OCI-LY1 (cell line): Measurements from ENCODE around the gene SURF2.
"Not testable (repeated sequence)": the region's sequence is repeated elsewhere in the genome, so short reads cannot be mapped to it uniquely, and the experiment has no call there.

ENCODE experiments used
- H2AFZ ChIP-seq: fragments of 200-600 bp; sonication (generic), shearing (Covaris generic); 2 replicates; pipeline ENCODE4 v1.6.0; 2014; ENCODE audit warnings: antibody characterized with exemption, mild to moderate bottlenecking, low read length
- H3F3A ChIP-seq: fragments of 200-600 bp; sonication (generic), shearing (Covaris generic); 2 replicates; pipeline ENCODE4 v1.6.0; 2014; ENCODE audit warnings: mild to moderate bottlenecking, antibody characterized with exemption, low read length, moderate library complexity; ENCODE audit not compliant: insufficient read depth
- H3K27ac ChIP-seq: fragments of 200-600 bp; sonication (generic); 2 replicates; pipeline ENCODE4 v1.5.1; 2014; ENCODE audit warnings: low read length, mixed run types, mild to moderate bottlenecking, low read depth; ENCODE audit not compliant: poor library complexity, severe bottlenecking
- H3K27me3 ChIP-seq: fragments of 200-600 bp; sonication (generic); 2 replicates; pipeline ENCODE4 v1.6.0; 2014; ENCODE audit warnings: antibody characterized with exemption, mild to moderate bottlenecking, low read length, moderate library complexity; ENCODE audit not compliant: insufficient read depth
- H3K36me3 ChIP-seq: fragments of 200-600 bp; sonication (generic); 2 replicates; pipeline ENCODE4 v1.6.1; 2014; ENCODE audit warnings: mild to moderate bottlenecking, antibody characterized with exemption, low read length, moderate library complexity, mixed read lengths; ENCODE audit not compliant: insufficient read depth
- H3K4me1 ChIP-seq: fragments of 200-600 bp; sonication (generic); 2 replicates; pipeline ENCODE4 v1.5.1; 2014; ENCODE audit warnings: mild to moderate bottlenecking, low read length, moderate library complexity; ENCODE audit not compliant: insufficient read depth, severe bottlenecking
- H3K4me2 ChIP-seq: fragments of 200-600 bp; sonication (generic), shearing (Covaris generic); 2 replicates; pipeline ENCODE4 v1.6.1; 2014; ENCODE audit warnings: low read length
- H3K4me3 ChIP-seq: fragments of 200-600 bp; sonication (generic); 2 replicates; pipeline ENCODE4 v1.5.1; 2014; ENCODE audit warnings: low read length, low read depth, mild to moderate bottlenecking, mixed read lengths; ENCODE audit not compliant: poor library complexity, severe bottlenecking
- H3K79me2 ChIP-seq: fragments of 200-600 bp; shearing (Covaris generic); 2 replicates; pipeline ENCODE4 v1.6.1; 2016; ENCODE audit warnings: mixed run types, low read length, mixed read lengths; ENCODE audit not compliant: insufficient read depth
- H3K9ac ChIP-seq: fragments of 200-600 bp; sonication (generic), shearing (Covaris generic); 2 replicates; pipeline ENCODE4 v1.6.1; 2014; ENCODE audit warnings: mild to moderate bottlenecking, low read length, mixed read lengths
- H3K9me2 ChIP-seq: fragments of 200-600 bp; sonication (generic), shearing (Covaris generic); 2 replicates; pipeline ENCODE4 v1.6.1; 2014; ENCODE audit warnings: low read depth, mild to moderate bottlenecking, low read length, mixed read lengths
- H3K9me3 ChIP-seq: fragments of 200-600 bp; shearing (Covaris generic); 2 replicates; pipeline ENCODE4 v1.6.1; 2014; ENCODE audit warnings: low read length, mixed read lengths
- H4K20me1 ChIP-seq: fragments of 200-600 bp; sonication (generic), shearing (Covaris generic); 2 replicates; pipeline ENCODE4 v1.6.0; 2016; ENCODE audit warnings: mild to moderate bottlenecking, low read length; ENCODE audit not compliant: insufficient read depth
- EZH2 ChIP-seq: fragments of 200-600 bp; sonication (generic), shearing (Covaris generic); IDR thresholded peaks from 2 replicates; pipeline ENCODE4 v1.8.0; 2017; ENCODE audit warnings: borderline replicate concordance, mixed run types, mild to moderate bottlenecking, antibody characterized with exemption, low read length, moderate library complexity, mixed read lengths
- TF ChIP-seq, protein P1 (sequence below): fragments of 200-600 bp; sonication (generic), shearing (Covaris generic); IDR thresholded peaks from 2 replicates; pipeline ENCODE4 v1.5.1; 2017; ENCODE audit warnings: mild to moderate bottlenecking, antibody characterized with exemption, low read length, moderate library complexity, mixed read lengths

Gene SURF2

DNA sequence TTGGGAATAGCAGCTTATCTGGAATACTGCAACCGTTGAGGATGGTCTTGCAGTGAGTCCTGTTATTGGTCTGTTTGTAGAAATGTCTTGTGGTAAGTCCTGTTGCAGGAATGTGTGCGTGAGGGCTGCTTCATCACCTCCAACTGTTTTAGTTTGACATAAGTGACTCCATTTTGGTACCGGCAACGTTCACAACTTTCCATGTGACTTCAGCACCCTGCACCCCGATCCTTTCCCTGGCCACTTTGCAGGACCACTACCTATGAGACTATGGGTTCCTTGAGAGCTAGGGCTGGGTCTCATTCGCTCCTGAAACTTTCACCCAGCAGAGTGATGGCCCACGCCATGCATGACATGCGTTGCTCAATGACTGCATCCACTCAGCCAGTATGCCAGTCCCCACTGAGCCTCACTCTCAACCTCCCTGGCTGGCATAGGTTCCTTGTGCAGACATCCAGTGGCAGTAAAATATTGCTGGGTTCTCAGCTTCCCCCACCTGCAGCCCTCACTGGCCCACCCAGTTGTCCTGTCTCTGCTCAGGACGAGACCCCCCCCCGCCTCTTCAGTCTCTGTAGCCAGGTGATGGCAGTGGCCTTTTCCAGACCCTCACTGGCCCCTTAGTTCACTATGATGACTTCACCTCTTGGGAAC lies 28.4 kb upstream of the SURF2 start:
- Histone ChIP-seq H3K4me2 (no peak overlapping the region), H3K27me3 (peaks cover 11% of the 10 kb centered on the region; the same call in 1 of the 2 replicates), H3K27ac (no peak overlapping the region), H2AFZ (no peak overlapping the region), H3K4me1 (no peaks in the 10 kb centered on the region), H3K9me2 (no peaks in the 10 kb centered on the region), H3K4me3 (no peak overlapping the region), H3K9ac (no peak overlapping the region), H3K36me3 (peaks cover 33% of the 10 kb centered on the region), H3F3A (no peaks in the 10 kb centered on the region), H3K9me3 (no peaks in the 10 kb centered on the region), H3K79me2 (no peaks in the 10 kb centered on the region), H4K20me1 (no peaks in the 10 kb centered on the region)
- TF ChIP-seq EZH2 = no peak
- TF ChIP-seq, protein P1, sequence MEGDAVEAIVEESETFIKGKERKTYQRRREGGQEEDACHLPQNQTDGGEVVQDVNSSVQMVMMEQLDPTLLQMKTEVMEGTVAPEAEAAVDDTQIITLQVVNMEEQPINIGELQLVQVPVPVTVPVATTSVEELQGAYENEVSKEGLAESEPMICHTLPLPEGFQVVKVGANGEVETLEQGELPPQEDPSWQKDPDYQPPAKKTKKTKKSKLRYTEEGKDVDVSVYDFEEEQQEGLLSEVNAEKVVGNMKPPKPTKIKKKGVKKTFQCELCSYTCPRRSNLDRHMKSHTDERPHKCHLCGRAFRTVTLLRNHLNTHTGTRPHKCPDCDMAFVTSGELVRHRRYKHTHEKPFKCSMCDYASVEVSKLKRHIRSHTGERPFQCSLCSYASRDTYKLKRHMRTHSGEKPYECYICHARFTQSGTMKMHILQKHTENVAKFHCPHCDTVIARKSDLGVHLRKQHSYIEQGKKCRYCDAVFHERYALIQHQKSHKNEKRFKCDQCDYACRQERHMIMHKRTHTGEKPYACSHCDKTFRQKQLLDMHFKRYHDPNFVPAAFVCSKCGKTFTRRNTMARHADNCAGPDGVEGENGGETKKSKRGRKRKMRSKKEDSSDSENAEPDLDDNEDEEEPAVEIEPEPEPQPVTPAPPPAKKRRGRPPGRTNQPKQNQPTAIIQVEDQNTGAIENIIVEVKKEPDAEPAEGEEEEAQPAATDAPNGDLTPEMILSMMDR = no peak

DNA sequence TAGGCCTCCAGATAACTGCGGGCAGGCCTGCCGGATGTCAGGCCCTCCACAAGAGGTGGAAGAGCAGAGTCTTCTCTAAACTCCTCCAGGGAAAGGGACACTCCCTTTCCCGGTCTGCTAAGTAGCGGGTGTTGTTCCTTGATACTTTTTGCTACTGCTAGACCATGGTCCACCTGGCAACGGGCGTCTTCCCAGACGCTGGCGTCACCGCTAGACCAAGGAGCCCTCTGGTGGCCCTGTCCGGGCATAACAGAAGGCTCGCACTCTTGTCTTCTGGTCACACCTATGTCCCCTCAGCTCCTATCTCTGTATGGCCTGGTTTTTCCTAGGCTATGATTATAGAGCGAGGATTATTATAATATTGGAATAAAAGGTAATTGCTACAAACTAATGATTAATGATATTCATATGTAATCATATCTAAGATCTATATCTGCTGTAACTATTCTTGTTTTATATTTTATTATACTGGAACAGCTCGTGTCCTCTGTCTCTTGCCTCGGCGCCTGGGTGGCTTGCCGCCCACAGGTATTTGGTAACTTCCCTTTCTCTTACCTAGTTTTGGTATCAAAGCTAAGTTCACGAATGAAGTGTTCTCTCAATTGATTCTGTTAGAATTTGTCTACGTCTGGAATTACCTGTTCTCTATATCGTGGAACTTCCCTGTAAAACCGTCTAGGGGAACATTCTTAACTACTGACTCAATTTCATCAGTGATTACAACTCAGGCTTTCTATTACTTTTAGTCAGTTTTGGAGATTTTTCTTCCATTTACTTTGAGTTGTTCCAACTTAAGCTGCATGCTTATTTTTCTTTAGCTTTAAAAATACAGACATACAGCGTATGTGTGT lies 26.8 kb upstream of the SURF2 start:
- H3K9me3 ChIP-seq, H4K20me1 ChIP-seq, H3K79me2 ChIP-seq, H3K4me3 ChIP-seq, H2AFZ ChIP-seq, H3K27me3 ChIP-seq, H3K9me2 ChIP-seq, H3K4me1 ChIP-seq, H3K4me2 ChIP-seq, H3K27ac ChIP-seq, H3F3A ChIP-seq, H3K9ac ChIP-seq: not testable (repeated sequence)
- TF ChIP-seq, protein P1 = peak; percentile 53
- peaks cover 49% of the 10 kb centered on the region for H3K36me3 ChIP-seq

DNA sequence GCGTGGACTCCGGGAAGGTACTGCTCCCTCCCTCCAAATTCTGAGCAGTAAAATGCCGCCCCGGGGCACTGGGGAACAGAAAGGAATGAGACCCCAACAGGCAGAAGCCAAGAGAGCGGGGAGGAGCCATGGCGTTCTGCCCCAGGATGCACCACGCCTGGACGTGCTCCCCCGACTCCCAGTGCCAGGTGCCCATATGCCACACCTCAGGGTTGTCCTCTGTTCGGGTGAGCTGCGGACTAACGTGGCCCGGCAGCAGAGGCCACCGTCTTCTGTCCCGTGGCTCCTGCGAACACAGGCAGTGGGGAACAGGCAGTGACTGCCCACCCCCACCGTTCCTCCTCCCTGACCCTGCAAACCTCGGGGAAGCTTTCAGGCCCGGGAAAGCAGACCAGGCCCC lies 25.1 kb upstream of the SURF2 start:
- H3K36me3 ChIP-seq = peaks cover 52% of the 10 kb centered on the region

More for the DNA sequence above, 25.1 kb upstream of the SURF2 start:
- Histone ChIP-seq H3K9me3 (no peaks in the 10 kb centered on the region), H3K27ac (no peak overlapping the region), H3K9me2 (no peaks in the 10 kb centered on the region), H3F3A (0 out of 2 replicates have a peak, but pooled peaks cover 2% of the 10 kb centered on the region), H3K4me1 (peaks cover 11% of the 10 kb centered on the region), H3K4me2 (no peak overlapping the region), H3K27me3 (no peaks in the 10 kb centered on the region), H4K20me1 (no peaks in the 10 kb centered on the region), H3K4me3 (no peak overlapping the region), H2AFZ (no peak overlapping the region), H3K9ac (no peak overlapping the region), H3K79me2 (peaks cover 13% of the 10 kb centered on the region)
- no peak for TF ChIP-seq EZH2
- TF ChIP-seq, protein P1 = no peak
